HFFc6 (cell line): ENCODE measurements around the gene NBAS. TPM values are rescaled to one million over a fixed set of nuclear protein-coding genes. Genes with fewer than 3 reads are reported as not detected.

Experiments
- DNase-seq: peaks from one replicate; pipeline ENCODE4 v3.0.0-alpha.2; 2018
- H3K27ac Mint-ChIP-seq: 2 replicates; pipeline ENCODE4 v1.8.0; 2020; ENCODE audit warnings: mild to moderate bottlenecking, mixed read lengths
- H3K27me3 Mint-ChIP-seq: 2 replicates; pipeline ENCODE4 v1.8.0; 2021; ENCODE audit warnings: mild to moderate bottlenecking, moderate library complexity, mixed read lengths; ENCODE audit not compliant: insufficient read depth
- H3K36me3 Mint-ChIP-seq: 2 replicates; pipeline ENCODE4 v1.8.0; 2021; ENCODE audit warnings: low read depth, mixed read lengths
- H3K4me1 Mint-ChIP-seq: 2 replicates; pipeline ENCODE4 v1.8.0; 2020; ENCODE audit warnings: low read depth, mixed read lengths
- H3K4me3 Mint-ChIP-seq: 2 replicates; pipeline ENCODE4 v1.8.0; 2020; ENCODE audit warnings: mild to moderate bottlenecking, moderate library complexity, mixed read lengths
- H3K9me3 Mint-ChIP-seq: 2 replicates; pipeline ENCODE4 v1.8.0; 2020; ENCODE audit warnings: mild to moderate bottlenecking, mixed read lengths
- CTCF ChIP-seq: fragments of 200-600 bp; sonication (generic); IDR thresholded peaks from 2 replicates; pipeline ENCODE4 v1.5.0; 2021; ENCODE audit warnings: antibody characterized with exemption, mild to moderate bottlenecking
- total RNA-seq, 6 experiments: library from RNA; stranded (reverse); fragmentation: NEBNext Ultra II Directional; extraction: Animal tissue kit (Norgen Biotek cat#: 25700); gene quantifications; 2 replicates in 1 of 6; 3 replicates in 5 of 6; pipeline ENCODE4 v1.2.3, GENCODE V29; 2021

Gene NBAS
- total RNA-seq, 6 experiments from 2014 or later, result 43.5 to 54.0 (median 52.2) TPM

GRCh38 chr2:15510552-15510951, 50.6 kb downstream of the NBAS start:
- peaks cover 16% of the 10 kb centered on the region for H3K4me1 Mint-ChIP-seq
- no peak overlapping the region for H3K4me3 Mint-ChIP-seq
- H3K27me3 Mint-ChIP-seq, result no peaks in the 10 kb centered on the region; the same call in 1 of the 2 replicates
- H3K36me3 Mint-ChIP-seq, result peaks cover 13% of the 10 kb centered on the region
- no peak for TF ChIP-seq CTCF
- H3K27ac Mint-ChIP-seq, result no peak overlapping the region
- no peaks in the 10 kb centered on the region for H3K9me3 Mint-ChIP-seq
- no peak for DNase-seq

- no peak overlapping the region for H3K27ac Mint-ChIP-seq
- H3K36me3 Mint-ChIP-seq, result peaks cover 12% of the 10 kb centered on the region
- no peak for TF ChIP-seq CTCF
- H3K4me3 Mint-ChIP-seq, result no peak overlapping the region
- peaks cover 17% of the 10 kb centered on the region for H3K4me1 Mint-ChIP-seq
- no peaks in the 10 kb centered on the region; the same call in 1 of the 2 replicates for H3K27me3 Mint-ChIP-seq
- no peak for DNase-seq
- H3K9me3 Mint-ChIP-seq, result no peaks in the 10 kb centered on the region
Observed at GRCh38 chr2:15510131-15510530, 51.0 kb downstream of the NBAS start.

- Mint-ChIP-seq H3K27me3 (no peaks in the 10 kb centered on the region; the same call in 1 of the 2 replicates), H3K27ac (no peak overlapping the region), H3K4me3 (no peak overlapping the region), H3K4me1 (peaks cover 17% of the 10 kb centered on the region), H3K9me3 (no peaks in the 10 kb centered on the region), H3K36me3 (peaks cover 14% of the 10 kb centered on the region)
- no peak for TF ChIP-seq CTCF
- DNase-seq, result no peak
Observed at GRCh38 chr2:15507697-15508096, 53.4 kb downstream of the NBAS start.

GRCh38 chr2:15507061-15507460, 54.1 kb downstream of the NBAS start:
- no peak for DNase-seq
- Mint-ChIP-seq H3K4me1 (peaks cover 17% of the 10 kb centered on the region), H3K9me3 (no peaks in the 10 kb centered on the region), H3K4me3 (no peak overlapping the region), H3K36me3 (peaks cover 14% of the 10 kb centered on the region), H3K27me3 (no peaks in the 10 kb centered on the region; the same call in 1 of the 2 replicates), H3K27ac (peak overlapping the region; percentile 34)
- TF ChIP-seq CTCF, result no peak

- Mint-ChIP-seq H3K4me1 (peaks cover 17% of the 10 kb centered on the region), H3K9me3 (no peaks in the 10 kb centered on the region), H3K27me3 (no peaks in the 10 kb centered on the region; the same call in 1 of the 2 replicates), H3K36me3 (peaks cover 14% of the 10 kb centered on the region), H3K27ac (peak overlapping the region; percentile 34), H3K4me3 (peak overlapping the region; percentile 30; the same call in 1 of the 2 replicates)
- no peak for DNase-seq
- TF ChIP-seq CTCF, result no peak
Observed at GRCh38 chr2:15506229-15506819, 54.8 kb downstream of the NBAS start.
